A549 (cell line): ENCODE measurements around the gene ALPK3. TPM values are rescaled to one million over a fixed set of nuclear protein-coding genes. Genes with fewer than 3 reads are reported as not detected.

Source experiments
- ATAC-seq, 2 experiments: fragments of 200-7000 bp in 1 of 2; fragments of >200 bp in 1 of 2; cut with Nextera tagmentation in 1 of 2; cut with Tn5 transposase in 1 of 2; 3 replicates each; pipeline versions ENCODE4 v1.8.0 to v1.9.1; 2018 to 2020; ENCODE audit warnings: mild to moderate bottlenecking in 1 of 2, moderate library complexity in 1 of 2
- CTCF ChIA-PET: fragments of 300-600 bp; sonication (Branson Sonifier 250); formaldehyde crosslinking; extraction: SDS; loops from one replicate; lab custom pipeline; 2021; ENCODE audit warnings: antibody characterized with exemption, inconsistent platforms; lab: Yijun Ruan, JAX
- POLR2A ChIA-PET: fragments of 350-600 bp; formaldehyde crosslinking; extraction: SDS; loops from one replicate; lab custom pipeline; 2021; ENCODE audit warnings: antibody characterized with exemption, inconsistent platforms; lab: Yijun Ruan, JAX
- DNase-seq, 2 experiments: peaks; one replicate each; pipeline versions ENCODE4 v3.0.0 to v3.0.0-alpha.2; 2011 to 2016; ENCODE audit warnings: low read depth in 1 of 2, low spot score in 1 of 2
- FAIRE-seq: peaks from 2 replicates; lab custom pipeline; 2011; peaks lifted over from hg19 to GRCh38; lab: Jason Lieb, UNC
- H3K27ac ChIP-seq, 2 experiments: fragments of >200 bp; sonication (Bioruptor Twin); formaldehyde crosslinking; 3 replicates each; pipeline ENCODE4 v1.5.1; 2016 to 2017
- H3K4me1 ChIP-seq: fragments of >200 bp; sonication (Bioruptor Twin); formaldehyde crosslinking; 3 replicates; pipeline ENCODE4 v1.6.1; 2016
- H3K4me2 ChIP-seq: fragments of >200 bp; sonication (Bioruptor Twin); formaldehyde crosslinking; 3 replicates; pipeline ENCODE4 v1.6.1; 2016
- H3K4me3 ChIP-seq: fragments of >200 bp; sonication (Bioruptor Twin); formaldehyde crosslinking; 3 replicates; pipeline ENCODE4 v1.5.1; 2016
- H3K9me3 ChIP-seq: fragments of >200 bp; sonication (Bioruptor Twin); formaldehyde crosslinking; 3 replicates; pipeline ENCODE4 v1.6.1; 2016
- ATOH8 ChIP-seq: fragments of 250-450 bp; sonication (Bioruptor Pico); IDR thresholded peaks from 2 replicates; pipeline ENCODE4 v1.5.0; 2020; ENCODE audit warnings: low read depth, mild to moderate bottlenecking, moderate library complexity
- CEBPB ChIP-seq, 2 experiments: fragments of >200 bp in 1 of 2; sonication (Bioruptor Twin) in 1 of 2; formaldehyde crosslinking in 1 of 2; IDR thresholded peaks; 2 replicates each; pipeline ENCODE4 v1.6.1; 2012 to 2016
- CHD2 ChIP-seq: fragments of 150-350 bp; IDR thresholded peaks from 2 replicates; pipeline ENCODE4 v1.6.1; 2014; ENCODE audit warnings: low read length; ENCODE audit not compliant: partially characterized antibody
- EP300 ChIP-seq, 2 experiments: fragments of >200 bp; sonication (Bioruptor Twin); formaldehyde crosslinking; IDR thresholded peaks; 2 replicates in 1 of 2; 3 replicates in 1 of 2; pipeline ENCODE4 v1.6.1; 2016 to 2017
- FOSB ChIP-seq: fragments of 250-450 bp; sonication (Bioruptor Pico); IDR thresholded peaks from 2 replicates; pipeline ENCODE4 v1.5.0; 2020; ENCODE audit warnings: mild to moderate bottlenecking, moderate library complexity
- GATA3 ChIP-seq: IDR thresholded peaks from 2 replicates; pipeline ENCODE4 v1.6.1; 2012; ENCODE audit warnings: borderline replicate concordance
- HEYL ChIP-seq: fragments of 250-450 bp; sonication (Bioruptor Pico); IDR thresholded peaks from 2 replicates; pipeline ENCODE4 v1.8.0; 2021; ENCODE audit warnings: mild to moderate bottlenecking, moderate library complexity
- KDM1A ChIP-seq: fragments of 200-600 bp; sonication (generic); IDR thresholded peaks from 2 replicates; pipeline ENCODE4 v1.6.1; 2016; ENCODE audit warnings: low read depth, mild to moderate bottlenecking
- NR3C1 ChIP-seq: fragments of >200 bp; sonication (Bioruptor Twin); formaldehyde crosslinking; IDR thresholded peaks from 3 replicates; pipeline ENCODE4 v1.6.1; 2017
- POLR2AphosphoS2 ChIP-seq: conservative IDR thresholded peaks from 2 replicates; pipeline ENCODE4 v1.6.1; 2012; ENCODE audit warnings: low read length, improper control_type of control experiment, inconsistent platforms
- RARB ChIP-seq: fragments of 250-450 bp; sonication (Bioruptor Pico); IDR thresholded peaks from 2 replicates; pipeline ENCODE4 v1.8.0; 2021; ENCODE audit warnings: mild to moderate bottlenecking, moderate library complexity
- RCOR1 ChIP-seq: fragments of 150-350 bp; IDR thresholded peaks from 2 replicates; pipeline ENCODE4 v1.6.1; 2014; ENCODE audit warnings: antibody characterized with exemption, low read length, low read depth
- SREBF2 ChIP-seq: fragments of 450-650 bp; IDR thresholded peaks from 2 replicates; pipeline ENCODE4 v1.6.1; 2014; ENCODE audit warnings: mild to moderate bottlenecking, moderate library complexity
- TP53 ChIP-seq: fragments of 250-450 bp; sonication (Bioruptor Pico); IDR thresholded peaks from 2 replicates; pipeline ENCODE4 v1.5.0; 2021; ENCODE audit warnings: mild to moderate bottlenecking, moderate library complexity
- USF2 ChIP-seq: fragments of 450-650 bp; IDR thresholded peaks from 2 replicates; pipeline ENCODE4 v1.6.1; 2014; ENCODE audit warnings: antibody characterized with exemption
- ZNF302 ChIP-seq: fragments of 250-450 bp; sonication (Bioruptor Pico); IDR thresholded peaks from 2 replicates; pipeline ENCODE4 v1.9.0; 2021; ENCODE audit warnings: inconsistent platforms, mild to moderate bottlenecking, moderate library complexity
- ZSCAN20 ChIP-seq: fragments of 250-450 bp; sonication (Bioruptor Pico); IDR thresholded peaks from 2 replicates; pipeline ENCODE4 v1.8.0; 2022; ENCODE audit warnings: mild to moderate bottlenecking, moderate library complexity
- WGBS: methylation state at CpG from one replicate; pipeline ENCODE4 v1.1.6; 2017; ENCODE audit errors: missing lambda C conversion rate; 5-methylcytosine and 5-hydroxymethylcytosine counted together
- polyA plus RNA-seq, 4 experiments: library from polyadenylated mRNA; depleted of rRNA in 3 of 4; stranded (reverse); fragments of >200 nt; fragmentation: RNase III in 1 of 4; extraction: RNeasy Plus Mini Kit Qiagen cat#74134 plus additional on column Dnase treatment in 1 of 4; gene quantifications; 2 replicates in 3 of 4; 3 replicates in 1 of 4; pipeline ENCODE4 v1.2.3, GENCODE V29; 2011 to 2017
- TF ChIP-seq, protein P1 (sequence below): fragments of >200 bp; sonication (Bioruptor Twin); formaldehyde crosslinking; IDR thresholded peaks from 3 replicates; pipeline ENCODE4 v1.6.1; 2016
- TF ChIP-seq, protein P2 (sequence below): fragments of >200 bp; sonication (Bioruptor Twin); formaldehyde crosslinking; IDR thresholded peaks from 3 replicates; pipeline ENCODE4 v1.5.1; 2016

Gene ALPK3
- polyA plus RNA-seq, 2 of the 4 experiments (the other 2 are of a cell fraction), result 0.26 to 0.30 TPM

GRCh38 chr15:84807228-84807627 is 9.9 kb upstream of the ALPK3 start:
- no peak overlapping the region for H3K27ac ChIP-seq
- POLR2A ChIA-PET, result interaction anchor here (1.1 kb wide), 1 partner anchor 14 kb away, joined by 3 read pairs; no protein-coding TSS in a partner anchor
- FAIRE-seq (no peak), ATAC-seq (no peak), DNase-seq (no peak)
- H3K4me1 ChIP-seq, result no peaks in the 10 kb centered on the region
- no peaks in the 10 kb centered on the region for H3K9me3 ChIP-seq
- WGBS, result 90% methylated on average over 3 of the region's 3 CpGs
- H3K4me3 ChIP-seq, result no peak overlapping the region
- CTCF ChIA-PET, result interaction anchor here (0.8 to 1.1 kb wide), 5 partner anchors 11 to 168 kb away, joined by 3 to 5 read pairs (median 3); no protein-coding TSS in a partner anchor
- no peak overlapping the region for H3K4me2 ChIP-seq
- no peak for TF ChIP-seq RCOR1
- TF ChIP-seq, all 56 proteins: peak for 0

- ChIA-PET POLR2A (no interaction called here), CTCF (interaction anchor here (0.7 to 2.7 kb wide), 11 partner anchors 8 to 359 kb away, joined by 3 to 11 read pairs (median 4); partner anchors contain the start of gene ZNF592)
- Histone ChIP-seq H3K9me3 (no peaks in the 10 kb centered on the region), H3K4me3 (no peak overlapping the region), H3K27ac (no peak overlapping the region), H3K4me2 (no peak overlapping the region), H3K4me1 (no peaks in the 10 kb centered on the region)
- TF ChIP-seq ATOH8 (CRISPR knock-in tag) (no peak), ZNF302 (CRISPR knock-in tag) (no peak), NR3C1 (no peak), EP300 (IDR thresholded peaks at IDR 0.05) (no peak), GATA3 (no peak), CHD2 (no peak), USF2 (no peak), KDM1A (no peak), POLR2AphosphoS2 (no peak), HEYL (CRISPR knock-in tag) (no peak)
- DNase-seq (no peak), ATAC-seq (peak in 1 of 2 experiments; percentile 18; a peak in 1 of 6 replicates), FAIRE-seq (no peak)
- 93% methylated on average over 7 of the region's 7 CpGs for WGBS
Observed at GRCh38 chr15:84810073-84810840, 6.9 kb upstream of the ALPK3 start.

GRCh38 chr15:84811151-84811550 is 6.0 kb upstream of the ALPK3 start:
- FAIRE-seq, result no peak
- peak; percentile 21 to 31; a peak in 3 of 6 replicates for ATAC-seq
- CTCF ChIA-PET, result interaction anchor here (1.3 to 2.7 kb wide), 3 partner anchors 9 to 117 kb away, joined by 3 to 6 read pairs (median 4); no protein-coding TSS in a partner anchor
- POLR2A ChIA-PET, result no interaction called here
- TF ChIP-seq USF2 (no peak), ZSCAN20 (no peak), RARB (no peak), CEBPB (IDR thresholded peaks at IDR 0.05) (no peak), FOSB (CRISPR knock-in tag) (no peak), TP53 (no peak), SREBF2 (no peak), NR3C1 (no peak)
- TF ChIP-seq, protein P1, sequence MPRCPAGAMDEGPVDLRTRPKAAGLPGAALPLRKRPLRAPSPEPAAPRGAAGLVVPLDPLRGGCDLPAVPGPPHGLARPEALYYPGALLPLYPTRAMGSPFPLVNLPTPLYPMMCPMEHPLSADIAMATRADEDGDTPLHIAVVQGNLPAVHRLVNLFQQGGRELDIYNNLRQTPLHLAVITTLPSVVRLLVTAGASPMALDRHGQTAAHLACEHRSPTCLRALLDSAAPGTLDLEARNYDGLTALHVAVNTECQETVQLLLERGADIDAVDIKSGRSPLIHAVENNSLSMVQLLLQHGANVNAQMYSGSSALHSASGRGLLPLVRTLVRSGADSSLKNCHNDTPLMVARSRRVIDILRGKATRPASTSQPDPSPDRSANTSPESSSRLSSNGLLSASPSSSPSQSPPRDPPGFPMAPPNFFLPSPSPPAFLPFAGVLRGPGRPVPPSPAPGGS, result no peak
- TF ChIP-seq, protein P2, sequence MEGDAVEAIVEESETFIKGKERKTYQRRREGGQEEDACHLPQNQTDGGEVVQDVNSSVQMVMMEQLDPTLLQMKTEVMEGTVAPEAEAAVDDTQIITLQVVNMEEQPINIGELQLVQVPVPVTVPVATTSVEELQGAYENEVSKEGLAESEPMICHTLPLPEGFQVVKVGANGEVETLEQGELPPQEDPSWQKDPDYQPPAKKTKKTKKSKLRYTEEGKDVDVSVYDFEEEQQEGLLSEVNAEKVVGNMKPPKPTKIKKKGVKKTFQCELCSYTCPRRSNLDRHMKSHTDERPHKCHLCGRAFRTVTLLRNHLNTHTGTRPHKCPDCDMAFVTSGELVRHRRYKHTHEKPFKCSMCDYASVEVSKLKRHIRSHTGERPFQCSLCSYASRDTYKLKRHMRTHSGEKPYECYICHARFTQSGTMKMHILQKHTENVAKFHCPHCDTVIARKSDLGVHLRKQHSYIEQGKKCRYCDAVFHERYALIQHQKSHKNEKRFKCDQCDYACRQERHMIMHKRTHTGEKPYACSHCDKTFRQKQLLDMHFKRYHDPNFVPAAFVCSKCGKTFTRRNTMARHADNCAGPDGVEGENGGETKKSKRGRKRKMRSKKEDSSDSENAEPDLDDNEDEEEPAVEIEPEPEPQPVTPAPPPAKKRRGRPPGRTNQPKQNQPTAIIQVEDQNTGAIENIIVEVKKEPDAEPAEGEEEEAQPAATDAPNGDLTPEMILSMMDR, result no peak
- Histone ChIP-seq H3K4me3 (no peak overlapping the region), H3K4me1 (no peaks in the 10 kb centered on the region), H3K27ac (no peak overlapping the region), H3K4me2 (no peak overlapping the region), H3K9me3 (no peaks in the 10 kb centered on the region)
- DNase-seq, result no peak
- 98% methylated on average over 4 of the region's 4 CpGs for WGBS
